GM10266 (cell line): ENCODE results near the gene RAB20.
"Not testable (repeated sequence)": the region's sequence is repeated elsewhere in the genome, so short reads cannot be mapped to it uniquely, and the experiment has no call there.

ENCODE experiments used
- DNase-seq: peaks from one replicate; pipeline ENCODE4 v3.0.0; 2012; ENCODE audit errors: extremely low spot score
- CTCF ChIP-seq: IDR thresholded peaks from 2 replicates; pipeline ENCODE4 v1.5.1; 2012; ENCODE audit warnings: mild to moderate bottlenecking, low read depth; ENCODE audit not compliant: control insufficient read depth, insufficient read depth; ENCODE audit errors: missing control alignments

RAB20 gene

GRCh38 chr13:110561344-110562035, at the start of gene RAB20:
TSS of gene RAB20 (minus strand) at chr13:110561722. CDS start at chr13:110561519, 203 bp downstream.
- peak; percentile 88 for DNase-seq
- no peak for TF ChIP-seq CTCF

GRCh38 chr13:110610955-110611595, 49.6 kb upstream of the RAB20 start:
- DNase-seq = peak; percentile 73
- TF ChIP-seq CTCF = no peak

GRCh38 chr13:110607675-110608224, 46.2 kb upstream of the RAB20 start:
- no peak for DNase-seq
- TF ChIP-seq CTCF = no peak

GRCh38 chr13:110606281-110606680, 44.8 kb upstream of the RAB20 start:
- DNase-seq = not testable (repeated sequence)

GRCh38 chr13:110605132-110605531, 43.6 kb upstream of the RAB20 start:
- no peak for TF ChIP-seq CTCF
- DNase-seq = no peak

GRCh38 chr13:110600980-110601379, 39.5 kb upstream of the RAB20 start:
- no peak for DNase-seq
- no peak for TF ChIP-seq CTCF

GRCh38 chr13:110600261-110600819, 38.8 kb upstream of the RAB20 start:
- DNase-seq = no peak
- TF ChIP-seq CTCF = no peak
